A549 (cell line): ENCODE data around the gene ALDH1A3. TPM values are rescaled to one million over a fixed set of nuclear protein-coding genes. Genes with fewer than 3 reads are reported as not detected.

ENCODE experiments used
- ATAC-seq, 2 experiments: fragments of 200-7000 bp in 1 of 2; fragments of >200 bp in 1 of 2; cut with Nextera tagmentation in 1 of 2; cut with Tn5 transposase in 1 of 2; 3 replicates each; pipeline versions ENCODE4 v1.8.0 to v1.9.1; 2018 to 2020; ENCODE audit warnings: mild to moderate bottlenecking in 1 of 2, moderate library complexity in 1 of 2
- CTCF ChIA-PET: fragments of 300-600 bp; sonication (Branson Sonifier 250); formaldehyde crosslinking; extraction: SDS; loops from one replicate; lab custom pipeline; 2021; ENCODE audit warnings: antibody characterized with exemption, inconsistent platforms; lab: Yijun Ruan, JAX
- POLR2A ChIA-PET: fragments of 350-600 bp; formaldehyde crosslinking; extraction: SDS; loops from one replicate; lab custom pipeline; 2021; ENCODE audit warnings: antibody characterized with exemption, inconsistent platforms; lab: Yijun Ruan, JAX
- DNase-seq, 2 experiments: peaks; one replicate each; pipeline versions ENCODE4 v3.0.0 to v3.0.0-alpha.2; 2011 to 2016; ENCODE audit warnings: low read depth in 1 of 2, low spot score in 1 of 2
- FAIRE-seq: peaks from 2 replicates; lab custom pipeline; 2011; peaks lifted over from hg19 to GRCh38; lab: Jason Lieb, UNC
- H3K27ac ChIP-seq, 2 experiments: fragments of >200 bp; sonication (Bioruptor Twin); formaldehyde crosslinking; 3 replicates each; pipeline ENCODE4 v1.5.1; 2016 to 2017
- H3K4me1 ChIP-seq: fragments of >200 bp; sonication (Bioruptor Twin); formaldehyde crosslinking; 3 replicates; pipeline ENCODE4 v1.6.1; 2016
- H3K4me2 ChIP-seq: fragments of >200 bp; sonication (Bioruptor Twin); formaldehyde crosslinking; 3 replicates; pipeline ENCODE4 v1.6.1; 2016
- H3K4me3 ChIP-seq: fragments of >200 bp; sonication (Bioruptor Twin); formaldehyde crosslinking; 3 replicates; pipeline ENCODE4 v1.5.1; 2016
- H3K9me3 ChIP-seq: fragments of >200 bp; sonication (Bioruptor Twin); formaldehyde crosslinking; 3 replicates; pipeline ENCODE4 v1.6.1; 2016
- CHD2 ChIP-seq: fragments of 150-350 bp; IDR thresholded peaks from 2 replicates; pipeline ENCODE4 v1.6.1; 2014; ENCODE audit warnings: low read length; ENCODE audit not compliant: partially characterized antibody
- EHF ChIP-seq: fragments of 250-450 bp; sonication (Bioruptor Pico); IDR thresholded peaks from 2 replicates; pipeline ENCODE4 v1.5.0; 2020; ENCODE audit warnings: mild to moderate bottlenecking
- EP300 ChIP-seq, 2 experiments: fragments of >200 bp; sonication (Bioruptor Twin); formaldehyde crosslinking; IDR thresholded peaks; 2 replicates in 1 of 2; 3 replicates in 1 of 2; pipeline ENCODE4 v1.6.1; 2016 to 2017
- FOSB ChIP-seq: fragments of 250-450 bp; sonication (Bioruptor Pico); IDR thresholded peaks from 2 replicates; pipeline ENCODE4 v1.5.0; 2020; ENCODE audit warnings: mild to moderate bottlenecking, moderate library complexity
- FOXS1 ChIP-seq: fragments of 250-450 bp; sonication (Bioruptor Pico); IDR thresholded peaks from 2 replicates; pipeline ENCODE4 v1.5.0; 2020; ENCODE audit warnings: mild to moderate bottlenecking, moderate library complexity
- GATA3 ChIP-seq: IDR thresholded peaks from 2 replicates; pipeline ENCODE4 v1.6.1; 2012; ENCODE audit warnings: borderline replicate concordance
- HEYL ChIP-seq: fragments of 250-450 bp; sonication (Bioruptor Pico); IDR thresholded peaks from 2 replicates; pipeline ENCODE4 v1.8.0; 2021; ENCODE audit warnings: mild to moderate bottlenecking, moderate library complexity
- KDM1A ChIP-seq: fragments of 200-600 bp; sonication (generic); IDR thresholded peaks from 2 replicates; pipeline ENCODE4 v1.6.1; 2016; ENCODE audit warnings: low read depth, mild to moderate bottlenecking
- MAZ ChIP-seq: fragments of 150-350 bp; IDR thresholded peaks from 2 replicates; pipeline ENCODE4 v1.6.1; 2014; ENCODE audit warnings: antibody characterized with exemption, low read depth, low read length, borderline replicate concordance
- NFE2L2 ChIP-seq: fragments of 150-350 bp; conservative IDR thresholded peaks from 2 replicates; pipeline ENCODE4 v1.6.1; 2014; ENCODE audit warnings: low read length
- NR3C1 ChIP-seq: fragments of >200 bp; sonication (Bioruptor Twin); formaldehyde crosslinking; IDR thresholded peaks from 3 replicates; pipeline ENCODE4 v1.6.1; 2017
- POLR2A ChIP-seq: IDR thresholded peaks from 2 replicates; pipeline ENCODE4 v1.6.1; 2012; ENCODE audit warnings: mild to moderate bottlenecking, low read length
- RAD21 ChIP-seq, 2 experiments: fragments of >200 bp in 1 of 2; sonication (Bioruptor Twin) in 1 of 2; formaldehyde crosslinking in 1 of 2; IDR thresholded peaks in 1 of 2; conservative IDR thresholded peaks in 1 of 2; 2 replicates in 1 of 2; 3 replicates in 1 of 2; pipeline ENCODE4 v1.6.1; 2012 to 2018; ENCODE audit warnings: inconsistent platforms in 1 of 2
- RARB ChIP-seq: fragments of 250-450 bp; sonication (Bioruptor Pico); IDR thresholded peaks from 2 replicates; pipeline ENCODE4 v1.8.0; 2021; ENCODE audit warnings: mild to moderate bottlenecking, moderate library complexity
- RFX5 ChIP-seq: fragments of 450-650 bp; IDR thresholded peaks from 2 replicates; pipeline ENCODE4 v1.7.1; 2014; ENCODE audit warnings: antibody characterized with exemption, mild to moderate bottlenecking, moderate library complexity
- ZFP36 ChIP-seq: fragments of 450-650 bp; IDR thresholded peaks from 2 replicates; pipeline ENCODE4 v1.6.1; 2014; ENCODE audit warnings: borderline replicate concordance; ENCODE audit not compliant: partially characterized antibody
- ZSCAN20 ChIP-seq: fragments of 250-450 bp; sonication (Bioruptor Pico); IDR thresholded peaks from 2 replicates; pipeline ENCODE4 v1.8.0; 2022; ENCODE audit warnings: mild to moderate bottlenecking, moderate library complexity
- WGBS: methylation state at CpG from one replicate; pipeline ENCODE4 v1.1.6; 2017; ENCODE audit errors: missing lambda C conversion rate; 5-methylcytosine and 5-hydroxymethylcytosine counted together
- polyA plus RNA-seq, 4 experiments: library from polyadenylated mRNA; depleted of rRNA in 3 of 4; stranded (reverse); fragments of >200 nt; fragmentation: RNase III in 1 of 4; extraction: RNeasy Plus Mini Kit Qiagen cat#74134 plus additional on column Dnase treatment in 1 of 4; gene quantifications; 2 replicates in 3 of 4; 3 replicates in 1 of 4; pipeline ENCODE4 v1.2.3, GENCODE V29; 2011 to 2017
- TF ChIP-seq, protein P1 (sequence below): fragments of 200-600 bp; sonication (generic); IDR thresholded peaks from 2 replicates; pipeline ENCODE4 v1.6.1; 2016; ENCODE audit warnings: antibody characterized with exemption, mild to moderate bottlenecking, moderate library complexity
- TF ChIP-seq, protein P2 (sequence below): fragments of >200 bp; sonication (Bioruptor Twin); formaldehyde crosslinking; IDR thresholded peaks from 3 replicates; pipeline ENCODE4 v1.5.1; 2016

Gene ALDH1A3
- polyA plus RNA-seq, 2 of the 4 experiments (the other 2 are of a cell fraction): 11.5 to 11.9 TPM

DNA sequence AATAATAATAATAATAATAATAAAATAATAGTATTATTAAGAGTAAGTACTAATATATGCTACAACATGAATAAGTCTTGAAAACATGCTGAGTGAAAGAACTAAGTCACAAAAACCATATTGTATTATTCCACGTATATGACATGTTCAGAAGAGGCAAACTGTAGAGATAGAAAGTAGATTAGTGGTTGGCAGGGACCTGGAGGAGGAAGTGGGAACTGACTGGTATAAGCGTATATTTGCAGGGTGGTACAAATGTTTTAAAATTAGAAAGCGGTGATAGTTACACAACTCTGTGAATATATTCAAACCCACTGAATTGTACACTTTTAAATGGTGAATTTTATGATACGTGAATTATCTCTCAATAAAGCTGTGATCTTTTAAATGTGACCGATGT, 72.3 kb downstream of the ALDH1A3 start (continued):
- TF ChIP-seq ZFP36 (no peak), RARB (CRISPR knock-in tag) (no peak)
- TF ChIP-seq, protein P1, sequence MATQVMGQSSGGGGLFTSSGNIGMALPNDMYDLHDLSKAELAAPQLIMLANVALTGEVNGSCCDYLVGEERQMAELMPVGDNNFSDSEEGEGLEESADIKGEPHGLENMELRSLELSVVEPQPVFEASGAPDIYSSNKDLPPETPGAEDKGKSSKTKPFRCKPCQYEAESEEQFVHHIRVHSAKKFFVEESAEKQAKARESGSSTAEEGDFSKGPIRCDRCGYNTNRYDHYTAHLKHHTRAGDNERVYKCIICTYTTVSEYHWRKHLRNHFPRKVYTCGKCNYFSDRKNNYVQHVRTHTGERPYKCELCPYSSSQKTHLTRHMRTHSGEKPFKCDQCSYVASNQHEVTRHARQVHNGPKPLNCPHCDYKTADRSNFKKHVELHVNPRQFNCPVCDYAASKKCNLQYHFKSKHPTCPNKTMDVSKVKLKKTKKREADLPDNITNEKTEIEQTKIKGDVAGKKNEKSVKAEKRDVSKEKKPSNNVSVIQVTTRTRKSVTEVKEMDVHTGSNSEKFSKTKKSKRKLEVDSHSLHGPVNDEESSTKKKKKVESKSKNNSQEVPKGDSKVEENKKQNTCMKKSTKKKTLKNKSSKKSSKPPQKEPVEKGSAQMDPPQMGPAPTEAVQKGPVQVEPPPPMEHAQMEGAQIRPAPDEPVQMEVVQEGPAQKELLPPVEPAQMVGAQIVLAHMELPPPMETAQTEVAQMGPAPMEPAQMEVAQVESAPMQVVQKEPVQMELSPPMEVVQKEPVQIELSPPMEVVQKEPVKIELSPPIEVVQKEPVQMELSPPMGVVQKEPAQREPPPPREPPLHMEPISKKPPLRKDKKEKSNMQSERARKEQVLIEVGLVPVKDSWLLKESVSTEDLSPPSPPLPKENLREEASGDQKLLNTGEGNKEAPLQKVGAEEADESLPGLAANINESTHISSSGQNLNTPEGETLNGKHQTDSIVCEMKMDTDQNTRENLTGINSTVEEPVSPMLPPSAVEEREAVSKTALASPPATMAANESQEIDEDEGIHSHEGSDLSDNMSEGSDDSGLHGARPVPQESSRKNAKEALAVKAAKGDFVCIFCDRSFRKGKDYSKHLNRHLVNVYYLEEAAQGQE: no peak
- TF ChIP-seq, all 56 proteins: peak for 0

DNA sequence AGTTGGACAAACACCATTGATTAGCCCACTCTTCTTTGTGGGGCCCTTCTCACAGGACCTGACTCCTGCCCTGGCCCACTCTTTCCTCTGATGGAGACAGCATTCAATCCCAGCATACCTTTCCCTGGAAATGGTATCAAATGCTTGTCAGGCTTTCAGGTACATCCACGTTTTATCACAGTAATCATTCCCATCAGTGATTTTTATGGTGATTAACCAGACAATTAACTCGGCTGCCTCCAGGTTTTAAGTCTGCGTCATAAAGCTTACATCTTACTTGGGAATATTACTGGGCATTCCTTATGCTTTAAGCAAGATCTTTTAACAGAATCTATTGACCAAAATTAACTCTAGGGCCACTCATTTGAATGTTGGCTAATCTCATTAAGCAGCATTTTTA, 72.9 kb downstream of the ALDH1A3 start:
- 96% methylated on average over 3 of the region's 3 CpGs for WGBS

More for the DNA sequence above, 72.9 kb downstream of the ALDH1A3 start:
- TF ChIP-seq EHF (CRISPR knock-in tag) (no peak), RFX5 (no peak), HEYL (CRISPR knock-in tag) (no peak), CHD2 (no peak), FOSB (no peak), POLR2A (no peak), FOXS1 (CRISPR knock-in tag) (no peak), KDM1A (no peak), ZFP36 (no peak), RARB (CRISPR knock-in tag) (no peak), RAD21 (conservative IDR thresholded peaks at IDR 0.05 in 1 of 2, IDR thresholded peaks at IDR 0.05 in 1 of 2) (no peak), NR3C1 (no peak), EP300 (IDR thresholded peaks at IDR 0.05) (no peak), ZSCAN20 (CRISPR knock-in tag) (no peak), MAZ (no peak), NFE2L2 (no peak), GATA3 (no peak)
- TF ChIP-seq, protein P2, sequence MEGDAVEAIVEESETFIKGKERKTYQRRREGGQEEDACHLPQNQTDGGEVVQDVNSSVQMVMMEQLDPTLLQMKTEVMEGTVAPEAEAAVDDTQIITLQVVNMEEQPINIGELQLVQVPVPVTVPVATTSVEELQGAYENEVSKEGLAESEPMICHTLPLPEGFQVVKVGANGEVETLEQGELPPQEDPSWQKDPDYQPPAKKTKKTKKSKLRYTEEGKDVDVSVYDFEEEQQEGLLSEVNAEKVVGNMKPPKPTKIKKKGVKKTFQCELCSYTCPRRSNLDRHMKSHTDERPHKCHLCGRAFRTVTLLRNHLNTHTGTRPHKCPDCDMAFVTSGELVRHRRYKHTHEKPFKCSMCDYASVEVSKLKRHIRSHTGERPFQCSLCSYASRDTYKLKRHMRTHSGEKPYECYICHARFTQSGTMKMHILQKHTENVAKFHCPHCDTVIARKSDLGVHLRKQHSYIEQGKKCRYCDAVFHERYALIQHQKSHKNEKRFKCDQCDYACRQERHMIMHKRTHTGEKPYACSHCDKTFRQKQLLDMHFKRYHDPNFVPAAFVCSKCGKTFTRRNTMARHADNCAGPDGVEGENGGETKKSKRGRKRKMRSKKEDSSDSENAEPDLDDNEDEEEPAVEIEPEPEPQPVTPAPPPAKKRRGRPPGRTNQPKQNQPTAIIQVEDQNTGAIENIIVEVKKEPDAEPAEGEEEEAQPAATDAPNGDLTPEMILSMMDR: no peak
- TF ChIP-seq, protein P1: no peak
- TF ChIP-seq, all 56 proteins: peak for 0
- Histone ChIP-seq H3K9me3 (no peaks in the 10 kb centered on the region), H3K4me3 (no peak overlapping the region), H3K27ac (no peak overlapping the region; a peak in 1 of 6 replicates), H3K4me2 (no peak overlapping the region), H3K4me1 (peaks cover 24% of the 10 kb centered on the region)
- no peak for ATAC-seq
- ChIA-PET CTCF (no interaction called here), POLR2A (no interaction called here)
- no peak for FAIRE-seq
- DNase-seq: no peak
